ENCODE results near the gene KATNA1.

- TF ChIP-seq NFIC (IDR thresholded peaks at IDR 0.05) (no peak), USF1 (IDR thresholded peaks at IDR 0.05) (no peak)
Observed at GRCh38 chr6:149563203-149563927, 85.1 kb downstream of the KATNA1 start.
